22Rv1 (cell line): Measurements from ENCODE around the gene KIAA1210.

Experiments
- CTCF ChIP-seq: fragments of 450-650 bp; IDR thresholded peaks from 2 replicates; pipeline ENCODE4 v1.5.1; 2017; ENCODE audit warnings: mild to moderate bottlenecking
- ZFX ChIP-seq: fragments of 450-650 bp; IDR thresholded peaks from 2 replicates; pipeline ENCODE4 v1.6.1; 2017; ENCODE audit warnings: antibody characterized with exemption, borderline replicate concordance

- no peak for TF ChIP-seq CTCF
- TF ChIP-seq ZFX, result no peak
These were observed 57.9 kb downstream of the KIAA1210 start for GRCh38 chrX:119069762-119070161.
